Embryonic facial prominence (tissue), 1 donor: ENCODE results near the gene PSIP1.
"Not testable (repeated sequence)": the region's sequence is repeated elsewhere in the genome, so short reads cannot be mapped to it uniquely, and the experiment has no call there.

Source experiments
- DNase-seq: peaks from one replicate; pipeline ENCODE4 v3.0.0-alpha.2; 2016; ENCODE audit errors: extremely low spot score

PSIP1 gene

DNA sequence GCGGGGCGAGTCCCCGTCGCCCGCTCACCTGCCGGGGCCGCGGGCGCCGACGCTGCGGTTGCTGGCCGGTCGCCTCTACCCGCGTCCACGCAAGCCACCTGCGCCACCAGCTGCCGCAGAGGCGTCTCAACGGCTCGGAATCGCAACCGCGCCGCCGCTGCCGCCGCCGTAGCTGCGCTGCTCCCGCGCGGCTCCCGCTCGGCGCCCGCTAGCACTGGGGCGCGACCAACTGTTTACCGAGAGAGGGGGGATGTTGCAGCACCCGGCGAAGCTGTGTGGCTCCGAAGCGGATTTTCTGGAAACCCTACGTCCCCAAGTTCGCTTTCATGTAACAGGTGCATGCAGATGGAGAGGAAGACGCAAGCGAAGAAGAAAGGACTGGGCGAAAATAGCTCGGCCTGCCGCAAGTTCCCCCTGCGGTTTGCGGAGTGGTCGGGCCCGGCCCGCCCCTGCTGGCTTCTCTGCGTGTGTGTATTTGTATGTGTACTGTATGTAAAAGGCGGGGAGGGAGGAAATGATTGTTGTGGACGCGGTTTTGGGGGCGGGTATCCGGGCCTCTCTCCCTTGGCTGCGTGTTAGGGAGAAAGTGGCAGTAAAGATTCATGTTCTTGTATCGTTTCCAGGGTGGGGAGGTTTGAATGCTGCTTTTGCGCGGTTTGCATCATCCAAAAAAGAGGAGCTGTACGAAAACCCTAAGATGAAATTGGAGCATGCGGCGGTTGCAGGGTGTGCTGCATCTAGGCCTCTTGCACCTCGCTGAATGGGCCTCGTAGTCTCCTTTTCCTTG lies at the start of gene PSIP1:
TSS of gene PSIP1 (minus strand) at position 182 of the 787 bp plus-strand sequence. CDS start 782 bp downstream, outside the sequence.
- peak; percentile 82 for DNase-seq

DNA sequence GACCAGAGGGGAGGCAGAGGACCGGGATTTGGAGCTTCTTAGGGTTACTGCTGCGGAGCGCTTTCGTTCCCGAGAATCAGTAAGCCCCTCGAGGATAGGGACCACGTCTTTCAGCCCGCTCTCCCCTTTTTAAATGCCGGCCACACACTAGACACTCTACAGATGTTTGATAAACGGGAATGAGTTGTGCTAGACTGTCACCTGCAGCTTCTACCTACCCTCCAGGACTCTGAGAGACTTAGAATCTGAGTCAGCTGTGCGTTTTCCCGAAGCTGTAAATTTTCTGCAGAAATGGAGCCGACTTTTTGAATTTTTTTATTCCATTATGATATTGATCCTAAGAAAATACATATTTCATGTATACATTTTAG lies 42.7 kb upstream of the PSIP1 start:
- no peak for DNase-seq

DNA sequence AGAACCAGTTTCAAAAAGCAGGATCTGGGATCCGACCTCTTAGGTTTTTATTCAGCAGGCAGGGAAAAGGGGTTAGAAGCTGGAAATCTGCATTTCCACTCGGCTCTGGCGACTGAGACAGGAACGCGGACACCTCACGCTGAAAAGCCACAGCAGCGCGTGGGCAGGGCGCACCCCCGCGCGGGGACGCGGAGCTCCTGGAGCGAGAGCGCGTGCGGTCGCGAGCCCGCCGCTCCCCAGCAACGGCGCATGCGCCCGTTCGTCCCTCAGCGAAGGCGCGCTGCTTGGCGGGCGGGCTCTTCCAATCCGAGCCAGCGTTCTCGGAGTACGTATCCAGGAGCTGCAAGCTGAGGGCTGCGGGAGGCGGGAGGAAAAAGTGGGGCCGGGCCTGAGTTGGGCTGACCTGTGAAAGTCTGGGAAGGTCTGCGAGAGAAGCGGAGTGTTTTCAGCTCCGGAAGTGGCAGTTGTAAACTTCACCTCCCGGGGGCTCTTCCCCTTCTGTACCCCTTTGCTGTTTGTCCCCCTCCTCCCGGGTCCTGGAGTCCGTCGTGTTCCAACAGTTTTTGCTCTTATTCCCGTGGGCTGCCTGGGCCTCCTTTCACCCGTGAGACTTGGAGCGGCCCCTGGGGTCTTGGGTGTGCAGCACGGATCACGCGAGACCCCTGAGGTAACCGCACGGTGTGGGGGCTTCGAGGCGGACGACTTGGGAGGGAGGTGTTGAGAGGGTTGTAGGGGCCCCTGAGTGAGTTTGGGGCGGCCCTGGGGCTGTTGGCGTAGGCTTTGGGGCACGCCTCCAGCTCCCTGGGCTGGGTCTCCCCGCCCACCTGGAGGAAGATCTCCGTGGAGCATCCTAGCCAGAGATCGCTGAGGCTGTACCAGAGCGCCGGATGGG lies 42.1 kb upstream of the PSIP1 start, which contains the start of gene CCDC171:
TSS of gene CCDC171 (plus strand) at position 408 of the 892 bp plus-strand sequence. CDS start 11,046 bp downstream, outside the sequence.
- peak; percentile 96 for DNase-seq

DNA sequence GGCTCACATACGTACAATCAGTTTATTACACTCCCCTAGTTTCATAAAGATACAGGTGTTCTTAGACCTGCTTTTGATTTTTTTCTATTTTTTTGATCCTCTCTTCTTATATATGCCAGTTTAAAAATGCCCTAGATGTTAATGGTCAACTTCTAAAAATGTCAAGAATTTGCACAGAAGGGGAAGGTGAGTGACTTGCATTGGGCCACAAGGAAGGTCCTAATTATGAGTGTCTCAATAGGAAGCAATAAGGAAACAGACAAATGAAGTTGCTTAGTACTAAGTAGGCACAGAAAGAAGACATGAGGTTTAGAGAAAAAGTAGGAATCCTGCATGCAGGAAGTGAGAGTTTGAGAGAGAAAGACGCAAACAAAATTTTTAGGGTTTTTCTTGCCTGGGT lies 38.8 kb upstream of the PSIP1 start:
- no peak for DNase-seq

DNA sequence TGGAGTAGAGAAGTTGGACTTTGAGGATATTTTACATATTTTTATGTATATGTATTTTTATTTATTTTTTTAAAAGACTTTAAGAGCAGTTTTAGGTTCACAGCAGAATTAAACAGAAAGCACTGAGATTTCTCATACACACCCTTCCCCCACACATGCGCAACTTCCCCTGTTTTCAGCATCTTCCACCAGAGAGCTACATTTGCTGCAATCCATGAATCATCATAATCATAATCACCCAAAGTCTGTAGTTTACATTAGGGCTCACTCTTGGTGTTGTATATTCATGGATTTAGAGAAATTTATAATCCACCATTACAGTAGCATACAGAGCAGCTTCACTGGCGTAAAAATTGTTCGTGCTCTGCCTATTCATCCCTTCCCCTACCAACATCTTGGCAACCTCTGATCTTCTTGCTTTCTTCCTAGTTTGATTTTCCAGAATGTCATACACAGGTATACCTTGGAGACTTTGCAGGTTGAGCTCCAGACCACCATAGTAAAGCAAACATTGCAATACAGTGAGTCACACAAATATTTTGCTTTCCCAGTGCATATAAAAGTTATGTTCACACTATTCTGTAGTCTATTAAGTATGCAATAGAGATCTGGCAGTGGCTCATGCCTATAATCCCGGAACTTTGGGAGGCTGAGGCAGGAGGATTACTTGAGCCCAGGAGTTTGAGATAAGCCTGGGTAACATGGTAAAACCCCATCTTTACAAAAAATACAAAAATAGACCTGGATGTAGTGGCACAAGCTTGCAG lies 32.5 kb upstream of the PSIP1 start:
- DNase-seq, result no peak

DNA sequence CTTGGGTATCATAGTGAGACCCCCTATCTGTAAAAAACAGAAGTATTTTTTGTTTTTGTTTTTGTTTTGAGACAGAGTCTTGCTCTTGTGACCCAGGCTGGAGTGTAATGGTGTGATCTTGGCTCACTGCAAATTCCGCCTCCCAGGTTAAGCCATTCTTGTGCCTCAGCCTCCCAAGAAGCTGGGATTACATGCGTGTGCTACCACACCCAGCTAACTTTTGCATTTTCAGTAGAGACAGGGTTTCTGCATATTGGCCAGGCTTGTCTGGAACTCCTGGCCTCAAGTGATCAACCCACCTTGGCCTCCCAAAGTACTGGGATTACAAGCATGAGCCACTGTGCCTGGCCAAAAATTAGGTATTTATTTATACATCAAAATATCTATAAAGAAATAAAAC lies 31.9 kb upstream of the PSIP1 start:
- DNase-seq, result no peak

DNA sequence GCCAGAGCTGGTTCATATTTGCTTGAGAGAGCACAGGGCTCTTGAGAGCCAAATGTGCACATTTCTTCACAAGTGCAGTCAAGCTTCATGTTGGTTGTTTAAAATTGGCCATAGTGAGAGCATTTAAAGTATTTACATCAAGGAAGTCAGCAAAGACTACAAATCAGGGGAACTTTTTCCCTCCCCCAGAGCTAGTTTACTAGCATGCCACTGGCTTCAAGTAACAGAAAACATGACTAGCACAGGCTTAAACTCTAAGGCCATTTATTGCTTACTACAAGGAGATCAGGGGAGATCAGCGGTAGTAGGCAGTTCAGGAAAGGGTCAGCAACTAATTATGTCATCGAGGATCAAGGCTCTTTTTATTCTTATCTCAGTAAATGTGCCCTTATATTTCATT lies 31.1 kb upstream of the PSIP1 start:
- peak; percentile 13 for DNase-seq

DNA sequence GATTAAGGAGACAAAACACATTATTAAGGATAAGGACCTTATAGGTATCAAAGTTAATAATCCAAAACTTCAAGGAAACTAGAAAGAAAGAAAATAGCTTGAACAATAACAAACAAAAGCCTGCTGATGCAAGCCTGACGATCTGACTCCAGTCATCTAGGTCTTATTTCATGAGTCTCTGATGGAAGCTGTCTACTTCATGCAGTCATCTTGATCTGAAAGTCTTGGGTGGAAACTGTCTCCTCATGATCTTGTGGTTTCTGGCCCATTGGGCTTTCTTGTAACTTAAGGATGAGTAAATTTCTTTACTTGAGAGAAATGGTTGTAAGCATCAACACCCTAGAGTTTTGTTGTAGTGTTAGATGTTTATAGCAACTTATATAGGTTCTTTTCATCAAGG lies 20.6 kb upstream of the PSIP1 start:
- DNase-seq, result no peak

DNA sequence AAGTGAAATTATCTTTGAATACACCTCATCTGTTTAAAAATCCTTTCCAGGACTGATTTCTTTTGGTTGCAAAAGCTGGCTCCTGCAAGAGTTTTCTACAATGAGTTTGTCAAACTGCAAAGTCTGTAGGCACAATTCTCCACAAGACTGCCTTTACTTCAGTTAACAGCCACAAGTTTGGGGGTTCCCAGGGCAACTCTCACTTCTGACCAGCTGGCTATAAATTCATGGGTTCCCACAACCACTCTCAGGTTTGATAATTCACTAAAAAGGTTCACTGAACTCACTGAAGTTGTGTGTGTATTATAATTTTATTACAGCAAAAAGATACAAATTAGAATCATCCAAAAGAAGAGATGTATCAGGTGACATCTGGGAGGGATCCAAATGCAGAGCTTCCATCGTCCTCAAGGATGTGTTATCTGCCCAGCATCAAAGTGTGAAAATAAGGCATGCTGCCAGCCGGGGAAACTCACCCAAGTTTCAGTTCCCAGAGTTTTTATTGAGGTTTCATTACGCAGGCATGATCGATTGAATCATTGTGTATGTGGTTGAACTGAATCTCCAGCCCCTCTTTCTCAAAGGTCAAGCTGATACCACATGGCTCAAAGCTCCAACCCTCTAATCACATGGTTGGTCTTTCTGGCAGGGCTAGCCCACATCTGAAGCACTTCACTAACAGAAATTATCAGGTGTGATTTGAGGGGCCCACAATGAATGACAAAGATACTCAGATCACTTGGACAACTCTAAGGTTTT lies 19.0 kb upstream of the PSIP1 start:
- no peak for DNase-seq

DNA sequence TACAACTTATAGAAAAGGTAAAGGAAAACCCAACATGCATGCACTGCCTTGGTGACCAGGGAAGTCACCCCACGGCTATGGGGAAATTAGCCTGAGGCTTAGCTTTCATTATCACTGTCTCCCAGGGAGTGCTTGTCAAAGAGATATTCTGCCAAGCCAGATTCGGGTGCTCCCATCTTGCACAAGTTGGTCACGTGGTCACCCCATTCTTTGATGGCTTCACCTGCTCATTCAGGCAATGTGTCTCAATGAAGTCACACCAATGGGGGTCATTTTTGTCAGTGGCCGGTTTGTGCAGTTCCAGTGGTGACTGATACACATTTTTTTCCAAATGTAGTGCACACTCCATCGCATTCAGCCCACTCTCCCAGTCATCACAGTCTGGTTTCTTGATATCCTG lies 16.3 kb upstream of the PSIP1 start:
- not testable (repeated sequence) for DNase-seq

DNA sequence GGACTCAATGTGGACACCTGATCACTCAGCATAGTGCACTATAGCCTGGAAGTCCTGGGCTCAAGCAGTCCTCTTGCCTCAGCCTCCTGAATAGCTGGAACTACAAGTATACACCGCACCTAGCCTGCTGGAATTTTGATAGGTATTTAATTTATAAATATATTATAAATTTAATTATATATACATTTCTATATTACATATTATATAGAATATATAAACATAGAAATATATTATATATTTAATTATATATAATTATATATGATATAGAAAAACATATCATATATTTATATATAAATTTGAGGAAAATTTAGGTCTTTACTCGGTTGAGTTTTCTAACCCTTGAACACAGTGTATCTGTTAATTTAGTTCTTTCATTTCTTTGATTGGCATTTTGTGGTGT lies 15.2 kb upstream of the PSIP1 start:
- no peak for DNase-seq

DNA sequence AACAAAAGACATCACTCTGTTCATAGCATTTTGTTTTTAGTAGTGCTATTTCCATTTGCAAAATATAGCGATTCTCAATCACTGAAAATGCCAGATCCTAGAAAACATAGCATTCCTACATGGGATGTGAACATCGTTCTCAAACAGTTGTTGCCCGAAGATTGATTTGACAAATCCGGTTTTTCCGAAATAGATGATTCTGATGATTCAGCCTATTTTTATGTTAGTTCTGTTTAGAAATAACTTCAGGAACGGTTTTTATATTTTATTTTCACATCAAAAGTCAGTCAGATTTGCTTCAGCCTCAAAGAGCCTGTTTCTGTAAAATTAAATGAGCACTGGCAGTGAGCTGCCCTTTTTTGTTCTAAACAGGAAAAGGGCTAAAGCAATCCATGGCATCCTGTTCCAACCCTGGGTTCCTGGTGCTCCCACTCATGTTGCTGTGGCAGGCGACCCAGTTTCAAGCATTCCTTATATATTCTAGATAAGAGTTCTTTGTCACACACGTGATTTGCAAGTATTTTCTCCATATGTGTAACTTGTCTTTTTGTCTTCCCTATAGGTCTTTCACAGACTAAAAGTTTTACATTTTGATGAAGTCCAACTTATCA lies 14.2 kb upstream of the PSIP1 start:
- no peak for DNase-seq

DNA sequence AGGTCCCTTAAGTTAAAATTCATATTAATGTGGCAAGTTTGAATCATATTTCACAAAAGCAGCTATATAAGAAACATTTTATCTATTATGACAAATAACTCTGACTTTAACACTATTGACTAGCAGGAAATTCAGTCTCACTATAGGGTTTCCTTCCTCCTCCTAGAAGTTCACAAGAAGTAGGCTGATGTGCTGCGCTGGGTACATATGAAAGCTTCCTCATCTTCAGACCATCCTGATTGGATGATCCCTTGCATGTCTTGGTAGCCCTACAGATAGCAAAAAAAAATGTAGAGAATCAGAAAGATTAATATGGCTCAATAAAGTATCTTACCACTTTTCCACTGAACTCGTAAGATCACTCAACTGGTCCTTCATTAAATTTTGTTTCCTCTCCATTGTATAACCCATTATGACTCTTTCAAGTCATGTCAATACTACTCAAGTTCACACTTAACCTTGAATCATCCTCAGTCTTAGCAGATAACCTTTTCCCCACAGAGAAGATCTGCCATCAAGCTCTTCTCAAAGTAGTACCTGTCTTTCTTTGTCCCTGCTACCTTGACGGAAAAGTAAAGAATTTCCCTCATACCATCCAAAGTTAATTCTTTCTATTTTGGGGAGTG lies 11.5 kb upstream of the PSIP1 start:
- DNase-seq, result no peak

DNA sequence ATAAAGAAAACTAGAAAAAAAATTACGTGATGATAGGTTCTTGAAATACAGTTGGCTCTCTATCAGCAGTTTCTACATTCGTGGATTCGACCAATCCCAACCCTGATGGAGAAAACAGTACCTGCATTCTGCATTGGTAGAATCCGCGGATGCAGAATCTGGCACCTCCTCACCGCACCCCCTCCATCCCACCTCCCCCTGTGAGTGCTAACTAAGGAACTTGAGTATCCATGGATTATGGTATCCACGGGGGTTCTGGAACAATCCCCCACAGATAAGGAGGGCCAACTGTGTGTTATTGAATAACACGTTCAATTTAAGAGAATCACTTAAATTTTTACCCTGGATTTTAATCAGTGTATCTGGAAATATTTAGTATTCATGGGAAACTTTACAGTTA lies 10.5 kb upstream of the PSIP1 start:
- DNase-seq, result no peak

DNA sequence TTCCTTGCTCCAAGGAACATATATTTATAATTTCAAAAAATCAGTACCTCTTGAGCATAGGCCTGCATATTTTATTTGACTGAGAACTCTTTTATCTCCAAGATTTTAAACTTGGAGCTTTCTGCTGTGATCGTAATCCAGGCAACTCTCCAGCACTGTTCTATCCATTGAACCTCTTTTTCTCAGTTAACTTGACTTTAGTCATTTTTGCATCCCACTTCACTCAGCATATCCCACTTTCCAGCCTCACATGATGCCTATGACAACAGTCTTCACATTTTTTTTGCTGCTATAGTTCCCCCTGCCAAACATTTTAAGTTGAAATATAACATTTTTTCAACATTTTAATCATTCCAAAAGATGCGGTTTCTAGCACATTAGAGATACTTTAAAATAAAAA lies 9.1 kb upstream of the PSIP1 start:
- DNase-seq, result no peak

DNA sequence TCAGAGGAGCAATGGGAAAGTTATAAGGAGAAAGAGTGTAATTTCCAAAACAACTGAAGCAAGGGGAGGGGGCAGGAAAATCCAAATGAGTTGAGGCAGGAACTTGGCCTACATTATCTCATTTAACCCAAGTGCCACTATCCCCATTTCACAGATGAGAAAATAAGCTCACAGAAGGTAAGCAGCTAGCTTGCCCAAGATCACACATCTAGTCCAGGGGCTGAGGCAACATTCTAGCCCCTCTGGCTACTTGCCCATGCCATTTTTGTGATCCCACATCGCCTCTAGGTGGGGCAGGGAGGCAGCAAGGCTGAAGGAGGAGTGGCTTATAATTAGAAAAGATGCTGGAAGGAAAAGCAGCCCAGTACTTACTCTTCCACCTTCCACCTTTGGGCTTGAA lies 2.6 kb upstream of the PSIP1 start:
- no peak for DNase-seq

DNA sequence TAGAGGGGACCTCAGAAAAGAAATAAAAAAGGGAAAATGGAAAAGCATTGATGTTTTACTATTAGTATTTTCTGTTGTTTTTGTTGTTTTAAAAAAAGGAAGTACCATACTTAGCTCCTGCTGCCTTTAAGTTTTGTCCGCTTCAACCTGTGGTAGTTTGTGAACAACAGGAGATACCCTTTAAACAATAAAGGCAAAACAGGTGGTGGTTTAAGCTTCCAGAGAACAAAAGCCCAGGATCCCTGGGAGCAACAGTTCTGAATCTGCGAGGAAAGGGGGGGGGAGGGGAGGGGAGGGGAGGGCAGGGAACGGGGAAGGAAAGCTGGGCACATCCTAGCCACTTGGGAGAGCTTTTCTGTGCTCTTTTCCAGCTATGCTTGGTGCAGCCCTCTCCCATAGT lies 2.1 kb upstream of the PSIP1 start:
- DNase-seq, result no peak

DNA sequence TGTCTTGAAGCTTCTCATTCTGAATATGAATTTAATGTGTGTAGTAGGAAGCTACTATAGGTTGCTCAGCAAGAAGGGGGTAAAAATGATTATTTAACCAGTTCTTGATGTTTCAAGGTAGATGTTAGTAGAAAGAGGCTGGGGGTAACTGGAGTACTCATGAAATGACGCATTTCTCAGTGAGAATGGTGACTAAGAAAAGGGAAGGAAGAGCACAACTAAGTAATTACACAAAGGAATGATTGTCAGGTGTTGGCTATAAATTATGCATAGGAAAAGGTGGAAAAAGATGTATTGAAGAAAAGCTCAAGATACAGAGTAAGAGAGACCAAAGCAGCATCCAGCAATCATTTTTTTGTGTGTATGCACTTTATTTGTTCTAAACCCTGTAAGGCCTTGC lies 1.4 kb upstream of the PSIP1 start:
- no peak for DNase-seq

DNA sequence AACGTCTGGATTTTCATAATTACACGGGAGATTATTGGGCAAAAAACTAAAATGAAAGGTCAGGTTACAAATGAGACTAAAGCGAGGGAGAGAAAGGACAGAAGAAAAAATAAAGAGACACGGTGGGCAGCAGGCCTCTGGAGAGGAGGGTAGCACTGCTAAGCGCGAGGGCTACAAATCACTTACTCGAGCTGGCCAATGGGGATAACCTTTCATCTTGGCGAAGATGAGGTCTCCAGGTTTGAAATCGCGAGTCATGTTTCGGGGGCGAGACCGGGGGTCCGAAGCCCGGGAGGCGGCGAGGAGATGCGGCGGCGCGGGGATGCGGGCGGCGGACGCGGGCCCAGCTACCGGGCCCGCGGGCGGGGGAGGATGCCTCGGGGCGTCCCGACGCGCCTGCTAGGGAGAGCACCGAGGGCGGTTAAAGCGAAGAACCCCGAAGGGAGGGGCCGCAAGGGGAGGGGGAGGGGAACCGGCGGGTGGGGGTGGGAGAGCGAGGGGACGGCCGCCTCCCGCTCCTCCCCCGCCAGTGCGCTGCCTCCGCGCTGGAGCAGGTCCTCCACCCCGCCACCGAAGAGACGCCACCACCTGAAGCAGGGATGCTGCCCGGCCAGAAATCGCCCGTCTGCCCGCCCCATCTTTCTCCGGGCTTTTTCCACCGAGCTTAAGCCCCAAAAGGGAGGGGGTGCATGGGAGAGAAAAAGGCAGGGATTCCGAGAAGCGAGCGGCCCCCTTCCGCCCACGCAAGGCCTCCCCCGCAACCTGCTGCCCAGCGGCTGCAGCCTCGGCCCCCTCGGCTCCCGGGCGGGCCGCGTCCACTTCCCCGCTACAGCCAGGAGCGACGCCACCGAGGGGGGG lies 610 bp downstream of the PSIP1 start:
- no peak for DNase-seq

DNA sequence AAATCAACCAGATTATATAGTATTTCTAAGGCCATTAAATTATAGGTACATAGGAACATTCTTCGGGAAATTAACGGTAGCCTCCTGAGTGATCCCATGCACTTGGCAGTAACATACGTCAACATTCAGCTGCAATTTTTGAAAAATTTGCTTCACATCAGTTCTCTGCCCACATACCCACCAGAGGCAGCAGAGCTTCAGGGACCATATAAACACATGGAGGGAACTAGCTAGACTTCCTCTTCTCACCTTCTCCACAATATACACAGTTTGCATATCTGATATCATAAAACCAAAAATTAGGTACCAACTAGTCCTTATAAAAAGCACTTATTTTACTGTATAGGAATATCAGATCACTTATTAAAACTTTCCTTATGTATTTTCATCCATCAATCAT lies 4.8 kb downstream of the PSIP1 start:
- DNase-seq, result no peak
